ENCODE results near the gene MYH6. TPM values are rescaled to one million over a fixed set of nuclear protein-coding genes. Genes with fewer than 3 reads are reported as not detected.

MYH6 gene
- total RNA-seq, 1 experiment from 2014 or later = not detected

- H3K36me3 ChIP-seq (ENCODE audit: control insufficient read depth, insufficient read depth, low read length) = no peaks in the 10 kb centered on the region
- no peaks in the 10 kb centered on the region for H3K4me1 ChIP-seq (ENCODE audit: control insufficient read depth, insufficient read depth, low read length)
- TF ChIP-seq TCF7L2 (IDR thresholded peaks at IDR 0.05; ENCODE audit: low read depth, low read length) (no peak), REST (IDR thresholded peaks at IDR 0.05; ENCODE audit: insufficient read depth in 1 of 2, low read depth in 2 of 2, low read length in 1 of 2) (no peak), CTCF (IDR thresholded peaks at IDR 0.05) (no peak), POLR2AphosphoS5 (IDR thresholded peaks at IDR 0.05; ENCODE audit: low read depth, low read length) (no peak), SIN3A (IDR thresholded peaks at IDR 0.05; ENCODE audit: borderline replicate concordance, insufficient read depth, low read depth, low read length) (no peak)
- no peak overlapping the region for H3K4me3 ChIP-seq (ENCODE audit: low read depth in 2 of 2, low read length in 2 of 2)
- H3K27ac ChIP-seq (ENCODE audit: low read length) = no peak overlapping the region
- intact Hi-C loops (cut with micrococcal nuclease; ENCODE audit: unreplicated experiment) (loop anchor here (10.0 kb wide), 1 partner anchor 121 kb away; the partner anchor contains the start of gene PABPN1), in situ Hi-C loops (cut with HindIII; ENCODE audit: low pct_unique_long_range_greater_than_20kb, low sequenced_read_pairs) (no loop called here)
- H3K27me3 ChIP-seq (ENCODE audit: control insufficient read depth, insufficient read depth, low read length) = no peaks in the 10 kb centered on the region; the same call in 1 of the 2 replicates
- DNase-seq (ENCODE audit: low read depth, low spot score) = no peak
- ATAC-seq = no peak
- BruUV-seq (replicated peaks) = no TSS peak
- no peaks in the 10 kb centered on the region for H3K9me3 ChIP-seq (ENCODE audit: control insufficient read depth, insufficient read depth, low read depth, low read length)
- CTCF ChIA-PET = no interaction called here
- POLR2A ChIA-PET = no interaction called here
Observed at GRCh38 chr14:23445773-23446172, 37.7 kb upstream of the MYH6 start.

GRCh38 chr14:23444314-23444713 is 36.2 kb upstream of the MYH6 start:
- H3K36me3 ChIP-seq (ENCODE audit: control insufficient read depth, insufficient read depth, low read length) = no peaks in the 10 kb centered on the region
- intact Hi-C loops (cut with micrococcal nuclease; ENCODE audit: unreplicated experiment) (loop anchor here (10.0 kb wide), 1 partner anchor 120 kb away; the partner anchor contains the start of gene PABPN1), in situ Hi-C loops (cut with HindIII; ENCODE audit: low pct_unique_long_range_greater_than_20kb, low sequenced_read_pairs) (no loop called here)
- CTCF ChIA-PET = interaction anchor here (0.8 kb wide), 1 partner anchor 34 kb away, joined by 3 read pairs; no protein-coding TSS in a partner anchor
- TF ChIP-seq POLR2AphosphoS5 (IDR thresholded peaks at IDR 0.05; ENCODE audit: low read depth, low read length) (no peak), REST (IDR thresholded peaks at IDR 0.05; ENCODE audit: insufficient read depth in 1 of 2, low read depth in 2 of 2, low read length in 1 of 2) (no peak), CTCF (IDR thresholded peaks at IDR 0.05) (no peak)
- POLR2A ChIA-PET = interaction anchor here (0.6 kb wide), 1 partner anchor 35 kb away, joined by 5 read pairs; no protein-coding TSS in a partner anchor
- BruUV-seq (replicated peaks) = no TSS peak
- H3K27ac ChIP-seq (ENCODE audit: low read length) = no peak overlapping the region
- no peaks in the 10 kb centered on the region; the same call in 1 of the 2 replicates for H3K27me3 ChIP-seq (ENCODE audit: control insufficient read depth, insufficient read depth, low read length)
- H3K9me3 ChIP-seq (ENCODE audit: control insufficient read depth, insufficient read depth, low read depth, low read length) = no peaks in the 10 kb centered on the region
- H3K4me1 ChIP-seq (ENCODE audit: control insufficient read depth, insufficient read depth, low read length) = no peaks in the 10 kb centered on the region
- no peak for ATAC-seq
- H3K4me3 ChIP-seq (ENCODE audit: low read depth in 2 of 2, low read length in 2 of 2) = no peak overlapping the region
- no peak for DNase-seq (ENCODE audit: low read depth, low spot score)
